A549 (cell line): ENCODE data around the gene FIBCD1. TPM values are rescaled to one million over a fixed set of nuclear protein-coding genes. Genes with fewer than 3 reads are reported as not detected.

Experiments
- ATAC-seq, 2 experiments: fragments of 200-7000 bp in 1 of 2; fragments of >200 bp in 1 of 2; cut with Nextera tagmentation in 1 of 2; cut with Tn5 transposase in 1 of 2; 3 replicates each; pipeline versions ENCODE4 v1.8.0 to v1.9.1; 2018 to 2020; ENCODE audit warnings: mild to moderate bottlenecking in 1 of 2, moderate library complexity in 1 of 2
- CTCF ChIA-PET: fragments of 300-600 bp; sonication (Branson Sonifier 250); formaldehyde crosslinking; extraction: SDS; loops from one replicate; lab custom pipeline; 2021; ENCODE audit warnings: antibody characterized with exemption, inconsistent platforms; lab: Yijun Ruan, JAX
- POLR2A ChIA-PET: fragments of 350-600 bp; formaldehyde crosslinking; extraction: SDS; loops from one replicate; lab custom pipeline; 2021; ENCODE audit warnings: antibody characterized with exemption, inconsistent platforms; lab: Yijun Ruan, JAX
- DNase-seq, 2 experiments: peaks; one replicate each; pipeline versions ENCODE4 v3.0.0 to v3.0.0-alpha.2; 2011 to 2016; ENCODE audit warnings: low read depth in 1 of 2, low spot score in 1 of 2
- FAIRE-seq: peaks from 2 replicates; lab custom pipeline; 2011; peaks lifted over from hg19 to GRCh38; lab: Jason Lieb, UNC
- H3K27ac ChIP-seq, 2 experiments: fragments of >200 bp; sonication (Bioruptor Twin); formaldehyde crosslinking; 3 replicates each; pipeline ENCODE4 v1.5.1; 2016 to 2017
- H3K4me1 ChIP-seq: fragments of >200 bp; sonication (Bioruptor Twin); formaldehyde crosslinking; 3 replicates; pipeline ENCODE4 v1.6.1; 2016
- H3K4me2 ChIP-seq: fragments of >200 bp; sonication (Bioruptor Twin); formaldehyde crosslinking; 3 replicates; pipeline ENCODE4 v1.6.1; 2016
- H3K4me3 ChIP-seq: fragments of >200 bp; sonication (Bioruptor Twin); formaldehyde crosslinking; 3 replicates; pipeline ENCODE4 v1.5.1; 2016
- H3K9me3 ChIP-seq: fragments of >200 bp; sonication (Bioruptor Twin); formaldehyde crosslinking; 3 replicates; pipeline ENCODE4 v1.6.1; 2016
- CBX2 ChIP-seq: fragments of 200-600 bp; sonication (generic); IDR thresholded peaks from 2 replicates; pipeline ENCODE4 v1.6.1; 2016; ENCODE audit warnings: low read depth, mild to moderate bottlenecking, borderline replicate concordance
- CBX8 ChIP-seq: fragments of 200-600 bp; sonication (generic); IDR thresholded peaks from 2 replicates; pipeline ENCODE4 v1.6.1; 2016
- CHD2 ChIP-seq: fragments of 150-350 bp; IDR thresholded peaks from 2 replicates; pipeline ENCODE4 v1.6.1; 2014; ENCODE audit warnings: low read length; ENCODE audit not compliant: partially characterized antibody
- CHD4 ChIP-seq: fragments of 200-600 bp; sonication (generic); IDR thresholded peaks from 2 replicates; pipeline ENCODE4 v1.6.1; 2016; ENCODE audit warnings: antibody characterized with exemption, mild to moderate bottlenecking, borderline replicate concordance
- CTCF ChIP-seq: fragments of >200 bp; sonication (Bioruptor Twin); formaldehyde crosslinking; IDR thresholded peaks from 3 replicates; pipeline ENCODE4 v1.5.1; 2016
- E2F6 ChIP-seq: IDR thresholded peaks from 2 replicates; pipeline ENCODE4 v1.6.1; 2012; ENCODE audit warnings: low read depth, borderline replicate concordance
- ELK1 ChIP-seq: fragments of 150-350 bp; IDR thresholded peaks from 2 replicates; pipeline ENCODE4 v1.6.1; 2014; ENCODE audit warnings: low read depth, mild to moderate bottlenecking, low read length
- ESRRA ChIP-seq: fragments of 150-350 bp; IDR thresholded peaks from 2 replicates; pipeline ENCODE4 v1.6.1; 2014; ENCODE audit warnings: mild to moderate bottlenecking, low read length, borderline replicate concordance
- FOXS1 ChIP-seq: fragments of 250-450 bp; sonication (Bioruptor Pico); IDR thresholded peaks from 2 replicates; pipeline ENCODE4 v1.5.0; 2020; ENCODE audit warnings: mild to moderate bottlenecking, moderate library complexity
- GATA3 ChIP-seq: IDR thresholded peaks from 2 replicates; pipeline ENCODE4 v1.6.1; 2012; ENCODE audit warnings: borderline replicate concordance
- HDAC2 ChIP-seq: fragments of 200-600 bp; sonication (generic); IDR thresholded peaks from 2 replicates; pipeline ENCODE4 v1.6.1; 2016
- HES2 ChIP-seq: fragments of >200 bp; sonication (Bioruptor Twin); formaldehyde crosslinking; IDR thresholded peaks from 2 replicates; pipeline ENCODE4 v1.6.1; 2016
- HOXA7 ChIP-seq: fragments of 250-450 bp; sonication (Bioruptor Pico); IDR thresholded peaks from 2 replicates; pipeline ENCODE4 v1.5.0; 2020; ENCODE audit warnings: mild to moderate bottlenecking, moderate library complexity
- JUN ChIP-seq, 2 experiments: fragments of >200 bp; sonication (Bioruptor Twin); formaldehyde crosslinking; IDR thresholded peaks; 2 replicates in 1 of 2; 3 replicates in 1 of 2; pipeline ENCODE4 v1.6.1; 2016 to 2017
- KDM1A ChIP-seq: fragments of 200-600 bp; sonication (generic); IDR thresholded peaks from 2 replicates; pipeline ENCODE4 v1.6.1; 2016; ENCODE audit warnings: low read depth, mild to moderate bottlenecking
- MYC ChIP-seq: IDR thresholded peaks from 2 replicates; pipeline ENCODE4 v1.6.1; 2012; ENCODE audit warnings: mild to moderate bottlenecking, inconsistent platforms, low read length, improper control_type of control experiment, borderline replicate concordance
- NPAS2 ChIP-seq: fragments of 250-450 bp; sonication (Bioruptor Pico); IDR thresholded peaks from 2 replicates; pipeline ENCODE4 v1.8.0; 2022; ENCODE audit warnings: mild to moderate bottlenecking, moderate library complexity, borderline replicate concordance
- NR3C1 ChIP-seq: fragments of >200 bp; sonication (Bioruptor Twin); formaldehyde crosslinking; IDR thresholded peaks from 3 replicates; pipeline ENCODE4 v1.6.1; 2017
- PBX3 ChIP-seq: IDR thresholded peaks from 2 replicates; pipeline ENCODE4 v1.6.1; 2012
- PHF8 ChIP-seq: fragments of 200-600 bp; sonication (generic); IDR thresholded peaks from 2 replicates; pipeline ENCODE4 v1.6.1; 2016; ENCODE audit warnings: low read depth, mild to moderate bottlenecking, antibody characterized with exemption, moderate library complexity, borderline replicate concordance
- RAD21 ChIP-seq, 2 experiments: fragments of >200 bp in 1 of 2; sonication (Bioruptor Twin) in 1 of 2; formaldehyde crosslinking in 1 of 2; IDR thresholded peaks in 1 of 2; conservative IDR thresholded peaks in 1 of 2; 2 replicates in 1 of 2; 3 replicates in 1 of 2; pipeline ENCODE4 v1.6.1; 2012 to 2018; ENCODE audit warnings: inconsistent platforms in 1 of 2
- RARB ChIP-seq: fragments of 250-450 bp; sonication (Bioruptor Pico); IDR thresholded peaks from 2 replicates; pipeline ENCODE4 v1.8.0; 2021; ENCODE audit warnings: mild to moderate bottlenecking, moderate library complexity
- RNF2 ChIP-seq: fragments of 200-600 bp; sonication (generic); IDR thresholded peaks from 2 replicates; pipeline ENCODE4 v1.6.1; 2016; ENCODE audit warnings: low read depth, mild to moderate bottlenecking, antibody characterized with exemption, moderate library complexity, borderline replicate concordance
- TP53 ChIP-seq: fragments of 250-450 bp; sonication (Bioruptor Pico); IDR thresholded peaks from 2 replicates; pipeline ENCODE4 v1.5.0; 2021; ENCODE audit warnings: mild to moderate bottlenecking, moderate library complexity
- ZFP36 ChIP-seq: fragments of 450-650 bp; IDR thresholded peaks from 2 replicates; pipeline ENCODE4 v1.6.1; 2014; ENCODE audit warnings: borderline replicate concordance; ENCODE audit not compliant: partially characterized antibody
- WGBS: methylation state at CpG from one replicate; pipeline ENCODE4 v1.1.6; 2017; ENCODE audit errors: missing lambda C conversion rate; 5-methylcytosine and 5-hydroxymethylcytosine counted together
- polyA plus RNA-seq, 4 experiments: library from polyadenylated mRNA; depleted of rRNA in 3 of 4; stranded (reverse); fragments of >200 nt; fragmentation: RNase III in 1 of 4; extraction: RNeasy Plus Mini Kit Qiagen cat#74134 plus additional on column Dnase treatment in 1 of 4; gene quantifications; 2 replicates in 3 of 4; 3 replicates in 1 of 4; pipeline ENCODE4 v1.2.3, GENCODE V29; 2011 to 2017

The FIBCD1 gene
- polyA plus RNA-seq, 2 of the 4 experiments (the other 2 are of a cell fraction) = 4.8 to 4.9 TPM

- ATAC-seq (no peak), FAIRE-seq (no peak), DNase-seq (no peak)
- WGBS = 89% methylated on average over 15 of the region's 15 CpGs
- TF ChIP-seq PHF8 = no peak
- TF ChIP-seq CBX8 = no peak
- TF ChIP-seq PBX3 = no peak
- no peak for TF ChIP-seq RARB (CRISPR knock-in tag)
- TF ChIP-seq RNF2 = no peak
- TF ChIP-seq JUN (IDR thresholded peaks at IDR 0.05) = no peak
- TF ChIP-seq ELK1 = no peak
- no peak for TF ChIP-seq HDAC2
- TF ChIP-seq GATA3 = no peak
- TF ChIP-seq KDM1A = no peak
- no peak for TF ChIP-seq HOXA7
- no peak for TF ChIP-seq NR3C1
- TF ChIP-seq CHD4 = no peak
- Histone ChIP-seq H3K4me3 (no peak overlapping the region), H3K4me1 (peaks cover 5% of the 10 kb centered on the region; the same call in 1 of the 3 replicates), H3K9me3 (no peaks in the 10 kb centered on the region), H3K27ac (no peak overlapping the region), H3K4me2 (no peak overlapping the region)
- CTCF ChIA-PET = interaction anchor here (0.9 to 15.3 kb wide), 8 partner anchors 13 to 177 kb away, joined by 3 to 454 read pairs (median 40); partner anchors contain the start of gene LAMC3
- POLR2A ChIA-PET = no interaction called here
Observed at GRCh38 chr9:130872093-130872492, 67.0 kb downstream of the FIBCD1 start.

- ATAC-seq (no peak), FAIRE-seq (no peak), DNase-seq (no peak)
- ChIA-PET CTCF (interaction anchor here (0.9 to 15.3 kb wide), 8 partner anchors 13 to 177 kb away, joined by 3 to 454 read pairs (median 40); partner anchors contain the start of gene LAMC3), POLR2A (no interaction called here)
- 86% methylated on average over 10 of the region's 10 CpGs for WGBS
- TF ChIP-seq RARB (CRISPR knock-in tag) (no peak), JUN (IDR thresholded peaks at IDR 0.05) (no peak), HOXA7 (no peak), CBX8 (no peak), TP53 (CRISPR knock-in tag) (no peak), CHD2 (no peak), FOXS1 (CRISPR knock-in tag) (no peak), ZFP36 (no peak), MYC (no peak), NPAS2 (CRISPR knock-in tag) (no peak), ESRRA (no peak), RAD21 (conservative IDR thresholded peaks at IDR 0.05 in 1 of 2, IDR thresholded peaks at IDR 0.05 in 1 of 2) (no peak), CTCF (no peak), CBX2 (no peak), E2F6 (no peak), HES2 (no peak)
- no peaks in the 10 kb centered on the region for H3K9me3 ChIP-seq
- peaks cover 5% of the 10 kb centered on the region; the same call in 1 of the 3 replicates for H3K4me1 ChIP-seq
- H3K4me3 ChIP-seq = no peak overlapping the region
- no peak overlapping the region for H3K4me2 ChIP-seq
- H3K27ac ChIP-seq = no peak overlapping the region
Observed at GRCh38 chr9:130871395-130872062, 67.5 kb downstream of the FIBCD1 start.
